Peyer's patch (tissue), 4 donors: ENCODE results near the gene AGBL5.

ENCODE experiments used
- POLR2A ChIP-seq, 2 donors: fragments of 450-650 bp; IDR thresholded peaks; one replicate each; pipeline ENCODE4 v1.5.1; 2017; ENCODE audit warnings: antibody characterized with exemption in 2 of 2, mild to moderate bottlenecking in 2 of 2, moderate library complexity in 2 of 2
- TF ChIP-seq, protein P1 (sequence below), 6 experiments: fragments of 450-650 bp in 4 of 6; fragments of 200-600 bp in 2 of 6; sonication (generic) in 1 of 6; IDR thresholded peaks; one replicate each; pipeline ENCODE4 v1.5.1; 2017 to 2019; ENCODE audit warnings: antibody characterized with exemption in 6 of 6, mild to moderate bottlenecking in 3 of 6, moderate library complexity in 1 of 6

DNA sequence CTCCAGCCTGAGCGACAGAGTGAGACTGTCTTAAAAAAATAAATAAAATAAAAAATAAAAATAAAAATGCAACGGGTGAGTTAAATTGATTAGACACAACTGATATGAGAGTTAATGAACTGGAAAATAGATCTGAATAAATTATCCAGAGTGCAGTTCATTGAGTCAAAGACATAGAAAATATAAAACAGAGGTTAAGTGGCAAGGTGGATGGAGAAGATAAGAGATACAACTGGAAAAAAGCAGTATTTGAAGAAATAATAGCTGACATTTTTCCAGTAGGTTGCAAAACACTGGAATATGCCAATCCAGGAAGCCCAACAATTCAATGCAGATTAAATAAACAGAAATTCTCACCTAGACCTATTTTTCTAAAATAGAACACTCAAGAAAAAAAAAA, 56.8 kb downstream of the AGBL5 start:
- TF ChIP-seq, protein P1, sequence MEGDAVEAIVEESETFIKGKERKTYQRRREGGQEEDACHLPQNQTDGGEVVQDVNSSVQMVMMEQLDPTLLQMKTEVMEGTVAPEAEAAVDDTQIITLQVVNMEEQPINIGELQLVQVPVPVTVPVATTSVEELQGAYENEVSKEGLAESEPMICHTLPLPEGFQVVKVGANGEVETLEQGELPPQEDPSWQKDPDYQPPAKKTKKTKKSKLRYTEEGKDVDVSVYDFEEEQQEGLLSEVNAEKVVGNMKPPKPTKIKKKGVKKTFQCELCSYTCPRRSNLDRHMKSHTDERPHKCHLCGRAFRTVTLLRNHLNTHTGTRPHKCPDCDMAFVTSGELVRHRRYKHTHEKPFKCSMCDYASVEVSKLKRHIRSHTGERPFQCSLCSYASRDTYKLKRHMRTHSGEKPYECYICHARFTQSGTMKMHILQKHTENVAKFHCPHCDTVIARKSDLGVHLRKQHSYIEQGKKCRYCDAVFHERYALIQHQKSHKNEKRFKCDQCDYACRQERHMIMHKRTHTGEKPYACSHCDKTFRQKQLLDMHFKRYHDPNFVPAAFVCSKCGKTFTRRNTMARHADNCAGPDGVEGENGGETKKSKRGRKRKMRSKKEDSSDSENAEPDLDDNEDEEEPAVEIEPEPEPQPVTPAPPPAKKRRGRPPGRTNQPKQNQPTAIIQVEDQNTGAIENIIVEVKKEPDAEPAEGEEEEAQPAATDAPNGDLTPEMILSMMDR (IDR thresholded peaks at IDR 0.05): no peak
- no peak for TF ChIP-seq POLR2A (IDR thresholded peaks at IDR 0.05)
